ENCODE measurements around the gene UBA3. TPM values are rescaled to one million over a fixed set of nuclear protein-coding genes. Genes with fewer than 3 reads are reported as not detected.

Gene UBA3
- total RNA-seq, 1 experiment from 2014 or later, result 45.6 TPM

- ChIA-PET RAD21 (ENCODE audit: low non-redundant PET in 1 of 2, low total read pairs in 2 of 2, uncharacterized antibody in 2 of 2, unreplicated experiment in 2 of 2) (no interaction called here), CTCF (no interaction called here), POLR2A (no interaction called here)
- Histone ChIP-seq H3K27ac (ENCODE audit: low read depth, low read length) (no peak overlapping the region), H3K9me3 (ENCODE audit: control insufficient read depth in 1 of 2, insufficient read depth in 1 of 2, low read depth in 1 of 2, low read length in 2 of 2) (no peaks in the 10 kb centered on the region), H3K9me2 (ENCODE audit: insufficient read depth) (no peaks in the 10 kb centered on the region), H3K27me3 (ENCODE audit: insufficient read depth, low read length) (no peaks in the 10 kb centered on the region), H4K20me1 (ENCODE audit: insufficient read depth) (no peaks in the 10 kb centered on the region), H3K4me1 (ENCODE audit: control insufficient read depth in 1 of 2, insufficient read depth in 2 of 2, low read length in 2 of 2) (peaks cover 0 to 11% of the 10 kb centered on the region in 2 experiments; a peak in 3 of 4 replicates), H3K36me3 (ENCODE audit: control insufficient read depth in 1 of 2, insufficient read depth in 2 of 2, low read length in 2 of 2) (peaks cover 4 to 21% of the 10 kb centered on the region in 2 experiments; a peak in 3 of 4 replicates), H3K9ac (ENCODE audit: low read length) (no peak overlapping the region), H3K4me3 (replicated peaks in 1 of 2; ENCODE audit: low read depth in 1 of 2, low read length in 2 of 2) (no peak overlapping the region), H2AFZ (ENCODE audit: low read depth, low read length, poor library complexity, severe bottlenecking) (no peak overlapping the region), H3K4me2 (ENCODE audit: low read length) (no peak overlapping the region), H3K79me2 (ENCODE audit: insufficient read depth, low read length) (no peaks in the 10 kb centered on the region)
- TF ChIP-seq EZH2 (IDR thresholded peaks at IDR 0.05), result no peak
- peak; percentile 17 for TF ChIP-seq TCF7L2 (IDR thresholded peaks at IDR 0.05; ENCODE audit: borderline replicate concordance, extremely low read depth, insufficient read depth, insufficient read length)
- BruUV-seq (replicated peaks), result no TSS peak
- intact Hi-C loops (cut with micrococcal nuclease), result no loop called here
- DNase-seq (ENCODE audit: low read depth, low spot score) (no peak), ATAC-seq (no peak)
Measured at GRCh38 chr3:69008980-69009379, 71.2 kb downstream of the UBA3 start.

GRCh38 chr3:69005791-69006482, 74.2 kb downstream of the UBA3 start:
- no peaks in the 10 kb centered on the region for H4K20me1 ChIP-seq (ENCODE audit: insufficient read depth)
- no peaks in the 10 kb centered on the region for H3K79me2 ChIP-seq (ENCODE audit: insufficient read depth, low read length)
- H2AFZ ChIP-seq (ENCODE audit: low read depth, low read length, poor library complexity, severe bottlenecking), result no peak overlapping the region
- POLR2A ChIA-PET, result no interaction called here
- intact Hi-C loops (cut with micrococcal nuclease), result no loop called here
- no peak for DNase-seq (ENCODE audit: low read depth, low spot score)
- no peak overlapping the region for H3K4me3 ChIP-seq (replicated peaks in 1 of 2; ENCODE audit: low read depth in 1 of 2, low read length in 2 of 2)
- RAD21 ChIA-PET (ENCODE audit: low non-redundant PET in 1 of 2, low total read pairs in 2 of 2, uncharacterized antibody in 2 of 2, unreplicated experiment in 2 of 2), result no interaction called here
- CTCF ChIA-PET, result no interaction called here
- H3K9me2 ChIP-seq (ENCODE audit: insufficient read depth), result no peaks in the 10 kb centered on the region
- H3K36me3 ChIP-seq (ENCODE audit: control insufficient read depth in 1 of 2, insufficient read depth in 2 of 2, low read length in 2 of 2), result peaks cover 11 to 24% of the 10 kb centered on the region in 2 experiments; a peak in 3 of 4 replicates
- H3K9ac ChIP-seq (ENCODE audit: low read length), result no peak overlapping the region
- no peaks in the 10 kb centered on the region for H3K27me3 ChIP-seq (ENCODE audit: insufficient read depth, low read length)
- no TSS peak for BruUV-seq (replicated peaks)
- ATAC-seq, result no peak
- H3K4me1 ChIP-seq (ENCODE audit: control insufficient read depth in 1 of 2, insufficient read depth in 2 of 2, low read length in 2 of 2), result no peaks in the 10 kb centered on the region
- H3K9me3 ChIP-seq (ENCODE audit: control insufficient read depth in 1 of 2, insufficient read depth in 1 of 2, low read depth in 1 of 2, low read length in 2 of 2), result no peaks in the 10 kb centered on the region
- H3K4me2 ChIP-seq (ENCODE audit: low read length), result no peak overlapping the region
- H3K27ac ChIP-seq (ENCODE audit: low read depth, low read length), result no peak overlapping the region
- TF ChIP-seq SIN3A (IDR thresholded peaks at IDR 0.05; ENCODE audit: low read depth), result no peak
- TF ChIP-seq EZH2 (IDR thresholded peaks at IDR 0.05), result no peak
- TF ChIP-seq CBX3 (IDR thresholded peaks at IDR 0.05; ENCODE audit: low read depth), result no peak
- TF ChIP-seq CTCF (IDR thresholded peaks at IDR 0.05 in 2 of 3, conservative IDR thresholded peaks at IDR 0.05 in 1 of 3; ENCODE audit: borderline replicate concordance in 1 of 3, insufficient read depth in 1 of 3, low read depth in 2 of 3, low read length in 2 of 3), result no peak
- TF ChIP-seq TCF7L2 (IDR thresholded peaks at IDR 0.05; ENCODE audit: borderline replicate concordance, extremely low read depth, insufficient read depth, insufficient read length), result no peak
- TF ChIP-seq SP1 (IDR thresholded peaks at IDR 0.05; ENCODE audit: low read depth), result no peak
- TF ChIP-seq ZBTB33 (IDR thresholded peaks at IDR 0.05; ENCODE audit: extremely low read depth, insufficient replicate concordance, low read length), result no peak
- no peak for TF ChIP-seq POLR2A (IDR thresholded peaks at IDR 0.05; ENCODE audit: borderline replicate concordance, extremely low read depth, insufficient read depth, insufficient read length)
- no peak for TF ChIP-seq ZFX (IDR thresholded peaks at IDR 0.05)
- TF ChIP-seq REST (IDR thresholded peaks at IDR 0.05; ENCODE audit: low read depth), result no peak
- TF ChIP-seq EZH2phosphoT487 (IDR thresholded peaks at IDR 0.05; ENCODE audit: borderline replicate concordance), result no peak

Measured in HCT116 (cell line).